ENCODE measurements around the gene XRCC4. TPM values are rescaled to one million over a fixed set of nuclear protein-coding genes. Genes with fewer than 3 reads are reported as not detected.

The XRCC4 gene
- total and polyA plus RNA-seq, 9 of the 15 experiments (the other 6 are each of a cell fraction or from before 2014, with no cell fraction given), result 13.6 to 61.6 (median 22.4) TPM

DNA sequence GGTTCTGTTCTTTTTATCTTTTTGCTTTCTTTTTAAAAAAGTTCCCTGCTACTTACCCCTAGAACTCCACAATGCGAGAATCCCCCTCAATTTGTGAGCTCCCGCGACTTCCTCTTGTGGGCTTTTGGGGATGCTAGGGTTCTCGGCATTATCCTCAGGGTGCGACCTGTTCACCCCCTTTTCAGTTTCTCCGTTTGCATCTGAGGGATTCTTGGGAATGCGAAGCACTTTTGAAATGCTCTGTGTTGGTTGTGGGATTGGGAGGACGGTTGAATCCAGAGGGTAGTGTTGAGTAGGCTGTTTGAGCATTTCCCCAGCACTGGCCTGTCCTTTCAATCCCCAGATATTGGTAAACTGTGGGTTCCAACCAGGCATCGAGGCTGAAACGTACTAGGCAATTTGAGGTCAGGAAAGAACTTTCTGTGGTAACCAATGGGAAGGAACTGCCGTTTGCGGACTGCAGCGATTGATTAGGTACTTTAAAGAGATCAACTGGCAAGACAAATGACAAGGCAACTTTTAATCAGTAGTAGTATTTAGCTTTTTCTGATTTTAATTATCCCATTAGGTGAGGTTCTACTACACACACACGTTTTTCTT is 415 bp downstream of the XRCC4 start (continued):
- no peak for TF ChIP-seq CREBBP (IDR thresholded peaks at IDR 0.05; ENCODE audit: low read depth, low read length)
- no peak for TF ChIP-seq SNRNP70 (optimal IDR thresholded peaks at IDR 0.05; ENCODE audit: low read depth, low read length)
- no peak for TF ChIP-seq SMC3 (conservative IDR thresholded peaks at IDR 0.05; ENCODE audit: insufficient read depth, low read depth, low read length)
- TF ChIP-seq PHB (CRISPR knock-in tag; IDR thresholded peaks at IDR 0.05), result no peak
- TF ChIP-seq EWSR1 (IDR thresholded peaks at IDR 0.05; ENCODE audit: borderline replicate concordance, low read depth, partially characterized antibody), result no peak
- no peak for TF ChIP-seq KLF13 (tag; IDR thresholded peaks at IDR 0.05; ENCODE audit: borderline replicate concordance, low read depth)
- no peak for TF ChIP-seq EHMT2 (IDR thresholded peaks at IDR 0.05)
- TF ChIP-seq, protein P1, sequence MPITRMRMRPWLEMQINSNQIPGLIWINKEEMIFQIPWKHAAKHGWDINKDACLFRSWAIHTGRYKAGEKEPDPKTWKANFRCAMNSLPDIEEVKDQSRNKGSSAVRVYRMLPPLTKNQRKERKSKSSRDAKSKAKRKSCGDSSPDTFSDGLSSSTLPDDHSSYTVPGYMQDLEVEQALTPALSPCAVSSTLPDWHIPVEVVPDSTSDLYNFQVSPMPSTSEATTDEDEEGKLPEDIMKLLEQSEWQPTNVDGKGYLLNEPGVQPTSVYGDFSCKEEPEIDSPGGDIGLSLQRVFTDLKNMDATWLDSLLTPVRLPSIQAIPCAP (CRISPR knock-in tag; IDR thresholded peaks at IDR 0.05; ENCODE audit: borderline replicate concordance), result no peak
- no peak for TF ChIP-seq SRF (CRISPR knock-in tag; IDR thresholded peaks at IDR 0.05)
- TF ChIP-seq, protein P2, sequence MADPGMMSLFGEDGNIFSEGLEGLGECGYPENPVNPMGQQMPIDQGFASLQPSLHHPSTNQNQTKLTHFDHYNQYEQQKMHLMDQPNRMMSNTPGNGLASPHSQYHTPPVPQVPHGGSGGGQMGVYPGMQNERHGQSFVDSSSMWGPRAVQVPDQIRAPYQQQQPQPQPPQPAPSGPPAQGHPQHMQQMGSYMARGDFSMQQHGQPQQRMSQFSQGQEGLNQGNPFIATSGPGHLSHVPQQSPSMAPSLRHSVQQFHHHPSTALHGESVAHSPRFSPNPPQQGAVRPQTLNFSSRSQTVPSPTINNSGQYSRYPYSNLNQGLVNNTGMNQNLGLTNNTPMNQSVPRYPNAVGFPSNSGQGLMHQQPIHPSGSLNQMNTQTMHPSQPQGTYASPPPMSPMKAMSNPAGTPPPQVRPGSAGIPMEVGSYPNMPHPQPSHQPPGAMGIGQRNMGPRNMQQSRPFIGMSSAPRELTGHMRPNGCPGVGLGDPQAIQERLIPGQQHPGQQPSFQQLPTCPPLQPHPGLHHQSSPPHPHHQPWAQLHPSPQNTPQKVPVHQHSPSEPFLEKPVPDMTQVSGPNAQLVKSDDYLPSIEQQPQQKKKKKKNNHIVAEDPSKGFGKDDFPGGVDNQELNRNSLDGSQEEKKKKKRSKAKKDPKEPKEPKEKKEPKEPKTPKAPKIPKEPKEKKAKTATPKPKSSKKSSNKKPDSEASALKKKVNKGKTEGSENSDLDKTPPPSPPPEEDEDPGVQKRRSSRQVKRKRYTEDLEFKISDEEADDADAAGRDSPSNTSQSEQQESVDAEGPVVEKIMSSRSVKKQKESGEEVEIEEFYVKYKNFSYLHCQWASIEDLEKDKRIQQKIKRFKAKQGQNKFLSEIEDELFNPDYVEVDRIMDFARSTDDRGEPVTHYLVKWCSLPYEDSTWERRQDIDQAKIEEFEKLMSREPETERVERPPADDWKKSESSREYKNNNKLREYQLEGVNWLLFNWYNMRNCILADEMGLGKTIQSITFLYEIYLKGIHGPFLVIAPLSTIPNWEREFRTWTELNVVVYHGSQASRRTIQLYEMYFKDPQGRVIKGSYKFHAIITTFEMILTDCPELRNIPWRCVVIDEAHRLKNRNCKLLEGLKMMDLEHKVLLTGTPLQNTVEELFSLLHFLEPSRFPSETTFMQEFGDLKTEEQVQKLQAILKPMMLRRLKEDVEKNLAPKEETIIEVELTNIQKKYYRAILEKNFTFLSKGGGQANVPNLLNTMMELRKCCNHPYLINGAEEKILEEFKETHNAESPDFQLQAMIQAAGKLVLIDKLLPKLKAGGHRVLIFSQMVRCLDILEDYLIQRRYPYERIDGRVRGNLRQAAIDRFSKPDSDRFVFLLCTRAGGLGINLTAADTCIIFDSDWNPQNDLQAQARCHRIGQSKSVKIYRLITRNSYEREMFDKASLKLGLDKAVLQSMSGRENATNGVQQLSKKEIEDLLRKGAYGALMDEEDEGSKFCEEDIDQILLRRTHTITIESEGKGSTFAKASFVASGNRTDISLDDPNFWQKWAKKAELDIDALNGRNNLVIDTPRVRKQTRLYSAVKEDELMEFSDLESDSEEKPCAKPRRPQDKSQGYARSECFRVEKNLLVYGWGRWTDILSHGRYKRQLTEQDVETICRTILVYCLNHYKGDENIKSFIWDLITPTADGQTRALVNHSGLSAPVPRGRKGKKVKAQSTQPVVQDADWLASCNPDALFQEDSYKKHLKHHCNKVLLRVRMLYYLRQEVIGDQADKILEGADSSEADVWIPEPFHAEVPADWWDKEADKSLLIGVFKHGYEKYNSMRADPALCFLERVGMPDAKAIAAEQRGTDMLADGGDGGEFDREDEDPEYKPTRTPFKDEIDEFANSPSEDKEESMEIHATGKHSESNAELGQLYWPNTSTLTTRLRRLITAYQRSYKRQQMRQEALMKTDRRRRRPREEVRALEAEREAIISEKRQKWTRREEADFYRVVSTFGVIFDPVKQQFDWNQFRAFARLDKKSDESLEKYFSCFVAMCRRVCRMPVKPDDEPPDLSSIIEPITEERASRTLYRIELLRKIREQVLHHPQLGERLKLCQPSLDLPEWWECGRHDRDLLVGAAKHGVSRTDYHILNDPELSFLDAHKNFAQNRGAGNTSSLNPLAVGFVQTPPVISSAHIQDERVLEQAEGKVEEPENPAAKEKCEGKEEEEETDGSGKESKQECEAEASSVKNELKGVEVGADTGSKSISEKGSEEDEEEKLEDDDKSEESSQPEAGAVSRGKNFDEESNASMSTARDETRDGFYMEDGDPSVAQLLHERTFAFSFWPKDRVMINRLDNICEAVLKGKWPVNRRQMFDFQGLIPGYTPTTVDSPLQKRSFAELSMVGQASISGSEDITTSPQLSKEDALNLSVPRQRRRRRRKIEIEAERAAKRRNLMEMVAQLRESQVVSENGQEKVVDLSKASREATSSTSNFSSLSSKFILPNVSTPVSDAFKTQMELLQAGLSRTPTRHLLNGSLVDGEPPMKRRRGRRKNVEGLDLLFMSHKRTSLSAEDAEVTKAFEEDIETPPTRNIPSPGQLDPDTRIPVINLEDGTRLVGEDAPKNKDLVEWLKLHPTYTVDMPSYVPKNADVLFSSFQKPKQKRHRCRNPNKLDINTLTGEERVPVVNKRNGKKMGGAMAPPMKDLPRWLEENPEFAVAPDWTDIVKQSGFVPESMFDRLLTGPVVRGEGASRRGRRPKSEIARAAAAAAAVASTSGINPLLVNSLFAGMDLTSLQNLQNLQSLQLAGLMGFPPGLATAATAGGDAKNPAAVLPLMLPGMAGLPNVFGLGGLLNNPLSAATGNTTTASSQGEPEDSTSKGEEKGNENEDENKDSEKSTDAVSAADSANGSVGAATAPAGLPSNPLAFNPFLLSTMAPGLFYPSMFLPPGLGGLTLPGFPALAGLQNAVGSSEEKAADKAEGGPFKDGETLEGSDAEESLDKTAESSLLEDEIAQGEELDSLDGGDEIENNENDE (IDR thresholded peaks at IDR 0.05; ENCODE audit: low read depth, low read length), result no peak
- TF ChIP-seq U2AF1 (optimal IDR thresholded peaks at IDR 0.05; ENCODE audit: low read depth, low read length), result no peak
